GM12801 (cell line): ENCODE results near the gene ZNF701.

Source experiments
- TF ChIP-seq, protein P1 (sequence below): IDR thresholded peaks from one replicate; pipeline ENCODE4 v1.5.1; 2011; ENCODE audit warnings: control low read depth; ENCODE audit not compliant: insufficient read length; ENCODE audit errors: extremely low read depth

ZNF701 gene

GRCh38 chr19:52626915-52627314 is 56.8 kb downstream of the ZNF701 start:
- TF ChIP-seq, protein P1, sequence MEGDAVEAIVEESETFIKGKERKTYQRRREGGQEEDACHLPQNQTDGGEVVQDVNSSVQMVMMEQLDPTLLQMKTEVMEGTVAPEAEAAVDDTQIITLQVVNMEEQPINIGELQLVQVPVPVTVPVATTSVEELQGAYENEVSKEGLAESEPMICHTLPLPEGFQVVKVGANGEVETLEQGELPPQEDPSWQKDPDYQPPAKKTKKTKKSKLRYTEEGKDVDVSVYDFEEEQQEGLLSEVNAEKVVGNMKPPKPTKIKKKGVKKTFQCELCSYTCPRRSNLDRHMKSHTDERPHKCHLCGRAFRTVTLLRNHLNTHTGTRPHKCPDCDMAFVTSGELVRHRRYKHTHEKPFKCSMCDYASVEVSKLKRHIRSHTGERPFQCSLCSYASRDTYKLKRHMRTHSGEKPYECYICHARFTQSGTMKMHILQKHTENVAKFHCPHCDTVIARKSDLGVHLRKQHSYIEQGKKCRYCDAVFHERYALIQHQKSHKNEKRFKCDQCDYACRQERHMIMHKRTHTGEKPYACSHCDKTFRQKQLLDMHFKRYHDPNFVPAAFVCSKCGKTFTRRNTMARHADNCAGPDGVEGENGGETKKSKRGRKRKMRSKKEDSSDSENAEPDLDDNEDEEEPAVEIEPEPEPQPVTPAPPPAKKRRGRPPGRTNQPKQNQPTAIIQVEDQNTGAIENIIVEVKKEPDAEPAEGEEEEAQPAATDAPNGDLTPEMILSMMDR, result no peak

- TF ChIP-seq, protein P1, result no peak
Observed at GRCh38 chr19:52635786-52636570, 65.9 kb downstream of the ZNF701 start.
